ENCODE data around the gene MSRB1. TPM values are rescaled to one million over a fixed set of nuclear protein-coding genes. Genes with fewer than 3 reads are reported as not detected.

MSRB1 gene
- total and polyA plus RNA-seq, 2 of the 8 experiments (the other 6 are each of a cell fraction or from before 2014, with no cell fraction given), result 28.2 to 51.4 TPM

DNA sequence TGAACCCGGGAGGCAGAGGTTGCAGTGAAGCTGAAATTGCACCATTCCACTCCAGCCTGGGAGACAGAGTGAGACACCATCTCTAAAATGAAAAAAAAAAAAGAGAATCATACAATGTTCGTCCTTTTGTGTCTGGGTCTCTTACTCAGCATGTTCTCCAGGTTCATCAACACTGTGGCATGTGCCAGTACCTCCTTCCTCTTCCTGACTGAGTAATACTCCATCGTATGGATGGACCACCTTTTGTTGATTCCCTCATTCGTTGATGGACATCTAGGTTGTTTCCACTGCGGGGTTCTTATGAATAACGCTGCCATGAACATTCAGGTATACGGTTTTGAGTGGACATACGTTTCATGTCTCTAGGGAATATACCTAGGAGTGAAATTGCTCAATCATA is 20.6 kb downstream of the MSRB1 start (continued):
- TF ChIP-seq, protein P1, sequence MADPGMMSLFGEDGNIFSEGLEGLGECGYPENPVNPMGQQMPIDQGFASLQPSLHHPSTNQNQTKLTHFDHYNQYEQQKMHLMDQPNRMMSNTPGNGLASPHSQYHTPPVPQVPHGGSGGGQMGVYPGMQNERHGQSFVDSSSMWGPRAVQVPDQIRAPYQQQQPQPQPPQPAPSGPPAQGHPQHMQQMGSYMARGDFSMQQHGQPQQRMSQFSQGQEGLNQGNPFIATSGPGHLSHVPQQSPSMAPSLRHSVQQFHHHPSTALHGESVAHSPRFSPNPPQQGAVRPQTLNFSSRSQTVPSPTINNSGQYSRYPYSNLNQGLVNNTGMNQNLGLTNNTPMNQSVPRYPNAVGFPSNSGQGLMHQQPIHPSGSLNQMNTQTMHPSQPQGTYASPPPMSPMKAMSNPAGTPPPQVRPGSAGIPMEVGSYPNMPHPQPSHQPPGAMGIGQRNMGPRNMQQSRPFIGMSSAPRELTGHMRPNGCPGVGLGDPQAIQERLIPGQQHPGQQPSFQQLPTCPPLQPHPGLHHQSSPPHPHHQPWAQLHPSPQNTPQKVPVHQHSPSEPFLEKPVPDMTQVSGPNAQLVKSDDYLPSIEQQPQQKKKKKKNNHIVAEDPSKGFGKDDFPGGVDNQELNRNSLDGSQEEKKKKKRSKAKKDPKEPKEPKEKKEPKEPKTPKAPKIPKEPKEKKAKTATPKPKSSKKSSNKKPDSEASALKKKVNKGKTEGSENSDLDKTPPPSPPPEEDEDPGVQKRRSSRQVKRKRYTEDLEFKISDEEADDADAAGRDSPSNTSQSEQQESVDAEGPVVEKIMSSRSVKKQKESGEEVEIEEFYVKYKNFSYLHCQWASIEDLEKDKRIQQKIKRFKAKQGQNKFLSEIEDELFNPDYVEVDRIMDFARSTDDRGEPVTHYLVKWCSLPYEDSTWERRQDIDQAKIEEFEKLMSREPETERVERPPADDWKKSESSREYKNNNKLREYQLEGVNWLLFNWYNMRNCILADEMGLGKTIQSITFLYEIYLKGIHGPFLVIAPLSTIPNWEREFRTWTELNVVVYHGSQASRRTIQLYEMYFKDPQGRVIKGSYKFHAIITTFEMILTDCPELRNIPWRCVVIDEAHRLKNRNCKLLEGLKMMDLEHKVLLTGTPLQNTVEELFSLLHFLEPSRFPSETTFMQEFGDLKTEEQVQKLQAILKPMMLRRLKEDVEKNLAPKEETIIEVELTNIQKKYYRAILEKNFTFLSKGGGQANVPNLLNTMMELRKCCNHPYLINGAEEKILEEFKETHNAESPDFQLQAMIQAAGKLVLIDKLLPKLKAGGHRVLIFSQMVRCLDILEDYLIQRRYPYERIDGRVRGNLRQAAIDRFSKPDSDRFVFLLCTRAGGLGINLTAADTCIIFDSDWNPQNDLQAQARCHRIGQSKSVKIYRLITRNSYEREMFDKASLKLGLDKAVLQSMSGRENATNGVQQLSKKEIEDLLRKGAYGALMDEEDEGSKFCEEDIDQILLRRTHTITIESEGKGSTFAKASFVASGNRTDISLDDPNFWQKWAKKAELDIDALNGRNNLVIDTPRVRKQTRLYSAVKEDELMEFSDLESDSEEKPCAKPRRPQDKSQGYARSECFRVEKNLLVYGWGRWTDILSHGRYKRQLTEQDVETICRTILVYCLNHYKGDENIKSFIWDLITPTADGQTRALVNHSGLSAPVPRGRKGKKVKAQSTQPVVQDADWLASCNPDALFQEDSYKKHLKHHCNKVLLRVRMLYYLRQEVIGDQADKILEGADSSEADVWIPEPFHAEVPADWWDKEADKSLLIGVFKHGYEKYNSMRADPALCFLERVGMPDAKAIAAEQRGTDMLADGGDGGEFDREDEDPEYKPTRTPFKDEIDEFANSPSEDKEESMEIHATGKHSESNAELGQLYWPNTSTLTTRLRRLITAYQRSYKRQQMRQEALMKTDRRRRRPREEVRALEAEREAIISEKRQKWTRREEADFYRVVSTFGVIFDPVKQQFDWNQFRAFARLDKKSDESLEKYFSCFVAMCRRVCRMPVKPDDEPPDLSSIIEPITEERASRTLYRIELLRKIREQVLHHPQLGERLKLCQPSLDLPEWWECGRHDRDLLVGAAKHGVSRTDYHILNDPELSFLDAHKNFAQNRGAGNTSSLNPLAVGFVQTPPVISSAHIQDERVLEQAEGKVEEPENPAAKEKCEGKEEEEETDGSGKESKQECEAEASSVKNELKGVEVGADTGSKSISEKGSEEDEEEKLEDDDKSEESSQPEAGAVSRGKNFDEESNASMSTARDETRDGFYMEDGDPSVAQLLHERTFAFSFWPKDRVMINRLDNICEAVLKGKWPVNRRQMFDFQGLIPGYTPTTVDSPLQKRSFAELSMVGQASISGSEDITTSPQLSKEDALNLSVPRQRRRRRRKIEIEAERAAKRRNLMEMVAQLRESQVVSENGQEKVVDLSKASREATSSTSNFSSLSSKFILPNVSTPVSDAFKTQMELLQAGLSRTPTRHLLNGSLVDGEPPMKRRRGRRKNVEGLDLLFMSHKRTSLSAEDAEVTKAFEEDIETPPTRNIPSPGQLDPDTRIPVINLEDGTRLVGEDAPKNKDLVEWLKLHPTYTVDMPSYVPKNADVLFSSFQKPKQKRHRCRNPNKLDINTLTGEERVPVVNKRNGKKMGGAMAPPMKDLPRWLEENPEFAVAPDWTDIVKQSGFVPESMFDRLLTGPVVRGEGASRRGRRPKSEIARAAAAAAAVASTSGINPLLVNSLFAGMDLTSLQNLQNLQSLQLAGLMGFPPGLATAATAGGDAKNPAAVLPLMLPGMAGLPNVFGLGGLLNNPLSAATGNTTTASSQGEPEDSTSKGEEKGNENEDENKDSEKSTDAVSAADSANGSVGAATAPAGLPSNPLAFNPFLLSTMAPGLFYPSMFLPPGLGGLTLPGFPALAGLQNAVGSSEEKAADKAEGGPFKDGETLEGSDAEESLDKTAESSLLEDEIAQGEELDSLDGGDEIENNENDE (IDR thresholded peaks at IDR 0.05; ENCODE audit: insufficient replicate concordance, low read length), result no peak

All from H1 (cell line).